Progenitor cell of endocrine pancreas (in vitro differentiated cells): ENCODE measurements around the gene EML4. TPM values are rescaled to one million over a fixed set of nuclear protein-coding genes. Genes with fewer than 3 reads are reported as not detected.

Experiments
- DNase-seq: peaks from one replicate; pipeline ENCODE4 v3.0.0; 2021; ENCODE audit warnings: low spot score; ENCODE audit not compliant: unreplicated experiment
- H3K27ac Mint-ChIP-seq: 2 replicates; pipeline ENCODE4 v1.8.0; 2021; ENCODE audit warnings: mild to moderate bottlenecking, moderate library complexity, mixed read lengths
- H3K27me3 Mint-ChIP-seq: 2 replicates; pipeline ENCODE4 v1.8.0; 2021; ENCODE audit warnings: mixed read lengths
- H3K36me3 Mint-ChIP-seq: 2 replicates; pipeline ENCODE4 v1.8.0; 2022; ENCODE audit warnings: mixed read lengths; ENCODE audit not compliant: insufficient read depth
- H3K4me1 Mint-ChIP-seq: 2 replicates; pipeline ENCODE4 v1.8.0; 2021; ENCODE audit warnings: low read depth, mixed read lengths
- H3K4me3 Mint-ChIP-seq: 2 replicates; pipeline ENCODE4 v1.8.0; 2021; ENCODE audit warnings: low read depth, mild to moderate bottlenecking, moderate library complexity, mixed read lengths
- H3K9me3 Mint-ChIP-seq: 2 replicates; pipeline ENCODE4 v1.8.0; 2021; ENCODE audit warnings: low read depth, mixed read lengths
- CTCF ChIP-seq: fragments of 200-600 bp; sonication (generic); IDR thresholded peaks from one replicate; pipeline ENCODE4 v1.5.0; 2021; ENCODE audit warnings: antibody characterized with exemption, mild to moderate bottlenecking; ENCODE audit not compliant: unreplicated experiment
- total RNA-seq: library from RNA; stranded (reverse); gene quantifications from 2 replicates; pipeline ENCODE4 v1.2.1, GENCODE V29; 2021

EML4 gene
- total RNA-seq, 1 donor from 2014 or later: 75.7 TPM

GRCh38 chr2:42182654-42183308 is 13.6 kb downstream of the EML4 start:
- peak overlapping the region; percentile 64 for H3K27ac Mint-ChIP-seq
- DNase-seq: no peak
- H3K36me3 Mint-ChIP-seq: peaks cover 10% of the 10 kb centered on the region
- no peaks in the 10 kb centered on the region for H3K27me3 Mint-ChIP-seq
- no peak overlapping the region for H3K4me3 Mint-ChIP-seq
- TF ChIP-seq CTCF: no peak
- H3K9me3 Mint-ChIP-seq: peaks cover 3% of the 10 kb centered on the region
- peaks cover 17% of the 10 kb centered on the region for H3K4me1 Mint-ChIP-seq

- DNase-seq: no peak
- Mint-ChIP-seq H3K27me3 (no peaks in the 10 kb centered on the region), H3K27ac (no peak overlapping the region), H3K36me3 (peaks cover 8% of the 10 kb centered on the region), H3K9me3 (peaks cover 3% of the 10 kb centered on the region), H3K4me3 (no peak overlapping the region), H3K4me1 (peaks cover 17% of the 10 kb centered on the region)
- TF ChIP-seq CTCF: no peak
Observed at GRCh38 chr2:42183775-42184174, 14.6 kb downstream of the EML4 start.

GRCh38 chr2:42184346-42184745 is 15.2 kb downstream of the EML4 start:
- no peak for TF ChIP-seq CTCF
- Mint-ChIP-seq H3K27ac (no peak overlapping the region), H3K36me3 (peaks cover 8% of the 10 kb centered on the region), H3K9me3 (peaks cover 3% of the 10 kb centered on the region), H3K4me1 (peaks cover 17% of the 10 kb centered on the region), H3K4me3 (no peak overlapping the region), H3K27me3 (no peaks in the 10 kb centered on the region)
- no peak for DNase-seq

GRCh38 chr2:42185220-42185921 is 16.2 kb downstream of the EML4 start:
- Mint-ChIP-seq H3K27me3 (no peaks in the 10 kb centered on the region), H3K36me3 (peaks cover 7% of the 10 kb centered on the region), H3K4me3 (no peak overlapping the region), H3K27ac (no peak overlapping the region), H3K9me3 (peaks cover 3% of the 10 kb centered on the region), H3K4me1 (peaks cover 20% of the 10 kb centered on the region)
- DNase-seq: no peak
- no peak for TF ChIP-seq CTCF

- no peak overlapping the region for H3K4me3 Mint-ChIP-seq
- peaks cover 23% of the 10 kb centered on the region for H3K4me1 Mint-ChIP-seq
- no peak for TF ChIP-seq CTCF
- no peaks in the 10 kb centered on the region for H3K27me3 Mint-ChIP-seq
- DNase-seq: no peak
- H3K27ac Mint-ChIP-seq: no peak overlapping the region
- peaks cover 7% of the 10 kb centered on the region for H3K36me3 Mint-ChIP-seq
- H3K9me3 Mint-ChIP-seq: peaks cover 3% of the 10 kb centered on the region
Observed at GRCh38 chr2:42186366-42186765, 17.2 kb downstream of the EML4 start.
